HG02610 (cell line): ENCODE results near the gene TSHZ3.

Experiments used
- ATAC-seq: cut with Tn5 transposase; IDR thresholded peaks from one replicate; pipeline ENCODE4 v1.9.1; 2021; ENCODE audit warnings: mild to moderate bottlenecking, moderate library complexity; ENCODE audit not compliant: unreplicated experiment

The TSHZ3 gene

GRCh38 chr19:31268751-31269383, 80.4 kb downstream of the TSHZ3 start:
- no peak for ATAC-seq

- ATAC-seq = no peak
These were observed 82.5 kb downstream of the TSHZ3 start for GRCh38 chr19:31266731-31267130.

GRCh38 chr19:31266196-31266595, 83.0 kb downstream of the TSHZ3 start:
- no peak for ATAC-seq

- no peak for ATAC-seq
These were observed 85.0 kb downstream of the TSHZ3 start for GRCh38 chr19:31264041-31264778.

- no peak for ATAC-seq
These were observed 85.9 kb downstream of the TSHZ3 start for GRCh38 chr19:31263328-31263727.

- no peak for ATAC-seq
These were observed 86.5 kb downstream of the TSHZ3 start for GRCh38 chr19:31262725-31263191.

- ATAC-seq = no peak
These were observed 87.5 kb downstream of the TSHZ3 start for GRCh38 chr19:31261603-31262212.

GRCh38 chr19:31261019-31261602, 88.1 kb downstream of the TSHZ3 start:
- no peak for ATAC-seq

- ATAC-seq = no peak
These were observed 88.9 kb downstream of the TSHZ3 start for GRCh38 chr19:31260171-31260933.

- no peak for ATAC-seq
These were observed 90.8 kb downstream of the TSHZ3 start for GRCh38 chr19:31258211-31259052.

GRCh38 chr19:31257426-31258130, 91.7 kb downstream of the TSHZ3 start:
- no peak for ATAC-seq

GRCh38 chr19:31257025-31257424, 92.2 kb downstream of the TSHZ3 start:
- no peak for ATAC-seq

GRCh38 chr19:31256593-31256960, 92.7 kb downstream of the TSHZ3 start:
- ATAC-seq = no peak

- no peak for ATAC-seq
These were observed 93.2 kb downstream of the TSHZ3 start for GRCh38 chr19:31255831-31256592.

GRCh38 chr19:31255174-31255799, 93.9 kb downstream of the TSHZ3 start:
- ATAC-seq = no peak

GRCh38 chr19:31254611-31255010, 94.6 kb downstream of the TSHZ3 start:
- no peak for ATAC-seq

GRCh38 chr19:31254180-31254551, 95.1 kb downstream of the TSHZ3 start:
- no peak for ATAC-seq

- no peak for ATAC-seq
These were observed 95.6 kb downstream of the TSHZ3 start for GRCh38 chr19:31253526-31254179.
